K562 (cell line): ENCODE data around the gene NAIP. TPM values are rescaled to one million over a fixed set of nuclear protein-coding genes. Genes with fewer than 3 reads are reported as not detected.
"Not testable (repeated sequence)": the region's sequence is repeated elsewhere in the genome, so short reads cannot be mapped to it uniquely, and the experiment has no call there.

Experiments used
- ATAC-seq: fragments of 200-7000 bp; cut with Tn5 transposase; 3 replicates; pipeline ENCODE4 v1.9.1; 2020; ENCODE audit warnings: moderate library complexity
- BruUV-seq: library from RNA; stranded (reverse); fragments of 400-500 nt; replicated peaks from 2 replicates; lab custom pipeline; 2021; lab: Mats Ljungman, UMichigan
- CTCF ChIA-PET: fragments of 300-600 bp; formaldehyde crosslinking; extraction: SDS; loops from one replicate; lab custom pipeline; 2021; ENCODE audit warnings: low intra/inter-chr PET ratio; lab: Yijun Ruan, JAX
- POLR2A ChIA-PET: fragments of 300-600, 350-650 bp; sonication (Branson Sonifier 250); formaldehyde crosslinking; extraction: SDS; loops from one replicate; lab custom pipeline; 2021; ENCODE audit warnings: antibody characterized with exemption, inconsistent platforms; lab: Yijun Ruan, JAX
- DNase-seq, 4 experiments: peaks; one replicate each; pipeline versions ENCODE4 v3.0.0 to v3.0.0-alpha.2; 2011 to 2018; ENCODE audit warnings: low spot score in 3 of 4, mixed read lengths in 3 of 4; ENCODE audit errors: extremely low read depth in 1 of 4
- FAIRE-seq: peaks from 2 replicates; lab custom pipeline; 2011; peaks lifted over from hg19 to GRCh38; lab: Jason Lieb, UNC
- H2AFZ ChIP-seq: 2 replicates; pipeline ENCODE4 v1.6.0; 2011; ENCODE audit warnings: low read depth, low read length, control low read depth, inconsistent platforms
- H3K27ac ChIP-seq: fragments of 200-600 bp; 3 replicates; pipeline ENCODE4 v1.8.0; 2011; ENCODE audit warnings: low read depth, mild to moderate bottlenecking, control low read depth, inconsistent platforms, low read length, moderate library complexity, mixed read lengths; ENCODE audit errors: extremely low read depth
- H3K27me3 ChIP-seq, 2 experiments: fragments of 300-600 bp in 1 of 2; 2 replicates in 1 of 2; 3 replicates in 1 of 2; pipeline versions ENCODE4 v1.6.0 to v1.8.0; 2011; ENCODE audit warnings: inconsistent platforms in 2 of 2, low read length in 2 of 2, mild to moderate bottlenecking in 1 of 2, mixed read lengths in 1 of 2, moderate library complexity in 1 of 2; ENCODE audit not compliant: control insufficient read depth in 2 of 2, insufficient read depth in 2 of 2
- H3K36me3 ChIP-seq: fragments of 300-600 bp; 3 replicates; pipeline ENCODE4 v1.8.0; 2011; ENCODE audit warnings: mild to moderate bottlenecking, low read length, inconsistent platforms; ENCODE audit not compliant: control insufficient read depth, insufficient read depth
- H3K4me1 ChIP-seq, 2 experiments: fragments of 200-600 bp in 1 of 2; replicated peaks in 1 of 2; 2 replicates in 1 of 2; 3 replicates in 1 of 2; pipeline versions ENCODE4 v1.5.1 to v1.8.0; 2011; ENCODE audit warnings: inconsistent platforms in 2 of 2, low read length in 2 of 2, mild to moderate bottlenecking in 1 of 2, mixed read lengths in 1 of 2, moderate library complexity in 1 of 2; ENCODE audit not compliant: control insufficient read depth in 2 of 2, insufficient read depth in 2 of 2
- H3K4me2 ChIP-seq: 2 replicates; pipeline ENCODE4 v1.6.1; 2011; ENCODE audit warnings: low read length, control low read depth, inconsistent platforms, mixed read lengths; ENCODE audit not compliant: insufficient read depth
- H3K4me3 ChIP-seq: fragments of 200-600 bp; sonication (generic), shearing (Covaris generic); 2 replicates; pipeline ENCODE4 v1.5.1; 2016; ENCODE audit warnings: control low read depth, inconsistent platforms
- H3K79me2 ChIP-seq: fragments of 200-600 bp; 3 replicates; pipeline ENCODE4 v1.8.0; 2011; ENCODE audit warnings: low read length, inconsistent platforms; ENCODE audit not compliant: control insufficient read depth, insufficient read depth
- H3K9ac ChIP-seq, 2 experiments: 2 replicates each; pipeline versions ENCODE4 v1.6.0 to v1.6.1; 2011; ENCODE audit warnings: low read depth in 2 of 2, low read length in 2 of 2, control low read depth in 1 of 2, inconsistent platforms in 1 of 2, mild to moderate bottlenecking in 1 of 2, mixed read lengths in 1 of 2; ENCODE audit not compliant: insufficient read depth in 1 of 2
- H3K9me1 ChIP-seq: one replicate; pipeline ENCODE4 v1.6.0; 2011; ENCODE audit warnings: inconsistent platforms, mild to moderate bottlenecking, low read length, moderate library complexity; ENCODE audit not compliant: control insufficient read depth, insufficient read depth
- H3K9me3 ChIP-seq: replicated peaks from 2 replicates; pipeline ENCODE4 v1.5.1; 2011; ENCODE audit warnings: low read depth, low read length, inconsistent platforms; ENCODE audit not compliant: control insufficient read depth, insufficient read depth
- H4K20me1 ChIP-seq: replicated peaks from 2 replicates; pipeline ENCODE4 v1.6.1; 2011; ENCODE audit warnings: low read length, inconsistent platforms, mixed read lengths; ENCODE audit not compliant: control insufficient read depth, insufficient read depth
- WGBS: fragments of 100-300 bp; shearing (Covaris generic); methylation state at CpG from one replicate; pipeline ENCODE4 v1.1.6; 2016; ENCODE audit warnings: low coverage, mixed read lengths; ENCODE audit not compliant: insufficient coverage; ENCODE audit errors: missing lambda C conversion rate; 5-methylcytosine and 5-hydroxymethylcytosine counted together
- in situ Hi-C: fragments of 300-500 bp; cut with MboI; formaldehyde crosslinking; loops from 4 replicates; pipeline ENCODE4 v1.15.0; 2018; ENCODE audit warnings: inconsistent platforms, mixed read lengths
- intact Hi-C: fragments of 100-400 bp; cut with micrococcal nuclease; formaldehyde crosslinking; loops from 2 replicates; pipeline ENCODE4 v1.14.2; 2022
- polyA plus RNA-seq, 8 experiments: library from polyadenylated mRNA; depleted of rRNA in 4 of 8; stranded (reverse) in 5 of 8; unstranded in 3 of 8; fragments of >200 nt; fragmentation: Nextera tagmentation in 2 of 8; fragmentation: Illumina TruSeq in 1 of 8; extraction: Ambion mirVana in 2 of 8; extraction: Trizol in 1 of 8; gene quantifications; 2 replicates each; pipeline versions ENCODE4 v1.2.1 to v1.2.3, GENCODE V29; 2011 to 2014; ENCODE audit warnings: inconsistent platforms in 1 of 8, missing spikeins in 1 of 8
- total RNA-seq, 7 experiments: library from RNA; depleted of rRNA in 6 of 7; stranded (reverse); fragments of >200 nt in 6 of 7; fragmentation: Illumina TruSeq in 2 of 7; extraction: Trizol in 2 of 7; gene quantifications; 2 replicates each; pipeline versions ENCODE4 v1.2.1 to v1.2.3, GENCODE V29; 2011 to 2021; ENCODE audit warnings: low replicate concordance in 1 of 7

The NAIP gene
- total and polyA plus RNA-seq, 9 of the 15 experiments (the other 6 are each of a cell fraction or from before 2014, with no cell fraction given), result 1.5 to 6.4 (median 3.3) TPM

DNA sequence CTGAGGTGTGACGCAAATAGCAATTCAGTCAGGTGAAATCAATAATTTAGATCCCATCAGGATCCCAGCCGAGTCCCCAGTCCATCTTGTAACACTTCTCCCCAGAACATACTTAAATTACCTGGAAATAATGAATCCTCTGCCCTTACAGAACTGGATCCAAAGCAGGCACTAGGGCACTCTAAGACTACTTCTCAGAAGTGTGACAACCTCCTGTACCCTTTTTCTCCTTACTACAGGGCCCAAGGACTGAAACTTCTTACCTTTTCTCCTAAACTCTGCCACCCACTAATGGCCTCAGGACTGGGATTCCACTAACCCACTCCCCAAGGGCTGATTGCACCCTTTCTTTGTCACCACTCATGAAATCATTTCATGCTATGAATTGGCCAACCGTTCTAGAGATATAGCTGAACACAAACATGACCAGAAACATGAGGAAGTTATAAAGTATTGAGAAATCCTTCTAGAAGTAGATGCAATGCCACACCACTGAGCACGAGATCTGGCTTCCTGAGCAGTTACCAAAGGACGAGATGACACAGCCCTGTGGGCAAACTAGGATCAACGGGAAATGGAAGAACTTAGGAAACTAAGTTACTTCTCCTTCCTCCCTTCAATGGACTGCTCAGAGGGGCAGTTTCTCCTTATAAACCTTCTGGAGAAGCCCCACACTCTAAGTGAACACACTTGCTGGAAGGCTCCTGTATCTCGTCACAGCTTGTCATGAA is 6.1 kb upstream of the NAIP start:
- H3K9me1 ChIP-seq, DNase-seq, CTCF ChIA-PET, in situ Hi-C loops, H3K4me3 ChIP-seq, H3K36me3 ChIP-seq, H3K27ac ChIP-seq, H3K9ac ChIP-seq, H4K20me1 ChIP-seq, intact Hi-C loops, H3K4me1 ChIP-seq, BruUV-seq, H3K27me3 ChIP-seq, H2AFZ ChIP-seq, H3K9me3 ChIP-seq, POLR2A ChIA-PET, H3K79me2 ChIP-seq, ATAC-seq, H3K4me2 ChIP-seq, FAIRE-seq: not testable (repeated sequence)
- WGBS, result no CpG with 5 or more reads among the region's 7 CpGs

DNA sequence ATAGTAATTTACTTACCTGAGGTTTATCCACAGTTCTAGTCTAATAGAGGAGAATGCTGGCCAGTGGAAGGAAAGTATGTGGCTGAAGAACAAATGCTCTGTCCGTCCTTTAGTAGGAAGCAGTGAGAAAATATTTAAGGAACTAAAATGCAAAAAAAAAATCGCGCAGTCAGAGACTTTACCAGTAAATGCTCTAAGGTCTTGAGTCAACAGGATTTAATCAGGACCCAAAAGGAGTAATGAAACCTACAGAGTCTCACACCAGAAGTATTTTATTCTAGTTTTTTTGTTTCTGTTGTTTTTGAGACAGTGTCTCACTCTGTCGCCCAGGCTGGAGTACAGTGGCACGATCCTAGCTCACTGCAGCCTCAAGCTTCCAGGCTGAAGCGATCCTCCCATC is 4.5 kb downstream of the NAIP start:
- H3K79me2 ChIP-seq, H3K9me3 ChIP-seq, DNase-seq, H3K9me1 ChIP-seq, BruUV-seq, H4K20me1 ChIP-seq, H3K9ac ChIP-seq, POLR2A ChIA-PET, H3K27me3 ChIP-seq, H3K4me3 ChIP-seq, H3K4me1 ChIP-seq, H3K4me2 ChIP-seq, H3K36me3 ChIP-seq, H3K27ac ChIP-seq, FAIRE-seq, H2AFZ ChIP-seq, CTCF ChIA-PET, intact Hi-C loops, ATAC-seq: not testable (repeated sequence)
- in situ Hi-C loops, result loop anchor here (25.0 kb wide), 2 partner anchors 217 to 233 kb away; no protein-coding TSS in a partner anchor
- WGBS, result no CpG with 5 or more reads among the region's 6 CpGs

GRCh38 chr5:71018376-71019005 is 6.6 kb downstream of the NAIP start:
- POLR2A ChIA-PET, DNase-seq, H3K9ac ChIP-seq, intact Hi-C loops, H3K4me3 ChIP-seq, H3K27ac ChIP-seq, ATAC-seq, H3K79me2 ChIP-seq, FAIRE-seq, H3K27me3 ChIP-seq, H3K9me1 ChIP-seq, BruUV-seq, H4K20me1 ChIP-seq, H3K36me3 ChIP-seq, H3K4me1 ChIP-seq, H2AFZ ChIP-seq, H3K4me2 ChIP-seq, H3K9me3 ChIP-seq, CTCF ChIA-PET: not testable (repeated sequence)
- WGBS, result no CpG with 5 or more reads among the region's 6 CpGs
- in situ Hi-C loops, result loop anchor here (10.0 to 25.0 kb wide), 5 partner anchors 96 to 1114 kb away; no protein-coding TSS in a partner anchor
